Neural cell (in vitro differentiated cells): ENCODE results near the gene MLLT10. TPM values are rescaled to one million over a fixed set of nuclear protein-coding genes. Genes with fewer than 3 reads are reported as not detected.

Source experiments
- H2AFZ ChIP-seq: fragments of 200-600, 300-800 bp; sonication (generic), shearing (Covaris generic); 2 replicates; pipeline ENCODE4 v1.6.0; 2014; ENCODE audit warnings: low read depth, mild to moderate bottlenecking, antibody characterized with exemption, low read length, moderate library complexity
- H3F3A ChIP-seq: fragments of 200-600 bp; shearing (Covaris generic); 2 replicates; pipeline ENCODE4 v1.6.1; 2016; ENCODE audit warnings: mild to moderate bottlenecking, moderate library complexity, mixed read lengths, antibody characterized with exemption, low read length; ENCODE audit not compliant: insufficient read depth, poor library complexity, severe bottlenecking
- H3K27ac ChIP-seq: fragments of 200-600, 300-800 bp; sonication (generic), shearing (Covaris generic); 2 replicates; pipeline ENCODE4 v1.5.1; 2014; ENCODE audit warnings: mild to moderate bottlenecking, low read length, moderate library complexity
- H3K27me3 ChIP-seq: fragments of 300-800, 200-600 bp; sonication (generic), shearing (Covaris generic); 2 replicates; pipeline ENCODE4 v1.6.0; 2014; ENCODE audit warnings: mild to moderate bottlenecking, low read depth, low read length, moderate library complexity; ENCODE audit not compliant: insufficient read depth
- H3K36me3 ChIP-seq: fragments of 300-800, 200-600 bp; sonication (generic), shearing (Covaris generic); 2 replicates; pipeline ENCODE4 v1.5.1; 2014; ENCODE audit warnings: mild to moderate bottlenecking, antibody characterized with exemption, low read length, moderate library complexity; ENCODE audit not compliant: insufficient read depth
- H3K4me2 ChIP-seq: fragments of 300-800, 200-600 bp; sonication (generic), shearing (Covaris generic); 2 replicates; pipeline ENCODE4 v1.6.0; 2014; ENCODE audit warnings: mild to moderate bottlenecking, low read length
- H3K4me3 ChIP-seq: fragments of 300-800, 200-600 bp; sonication (generic), shearing (Covaris generic); 2 replicates; pipeline ENCODE4 v1.5.1; 2014; ENCODE audit warnings: mild to moderate bottlenecking, low read length, moderate library complexity
- H3K79me2 ChIP-seq: fragments of 200-600 bp; shearing (Covaris generic); replicated peaks from 2 replicates; pipeline ENCODE4 v1.6.0; 2014; ENCODE audit warnings: mild to moderate bottlenecking, low read length, moderate library complexity; ENCODE audit not compliant: insufficient read depth
- H3K9ac ChIP-seq: fragments of 300-800, 200-600 bp; sonication (generic), shearing (Covaris generic); 2 replicates; pipeline ENCODE4 v1.6.1; 2016; ENCODE audit warnings: mild to moderate bottlenecking, low read length, mixed read lengths
- H3K9me2 ChIP-seq: fragments of 200-600 bp; shearing (Covaris generic); 2 replicates; pipeline ENCODE4 v1.6.1; 2016; ENCODE audit warnings: mild to moderate bottlenecking, low read length, mixed read lengths; ENCODE audit not compliant: insufficient read depth
- H3K9me3 ChIP-seq: fragments of 200-600, 300-800 bp; sonication (generic), shearing (Covaris generic); 2 replicates; pipeline ENCODE4 v1.6.1; 2016; ENCODE audit warnings: mild to moderate bottlenecking, mixed run types, low read length, moderate library complexity, mixed read lengths
- H4K20me1 ChIP-seq: fragments of 200-600 bp; shearing (Covaris generic); 2 replicates; pipeline ENCODE4 v1.6.1; 2016; ENCODE audit warnings: mild to moderate bottlenecking, mixed run types; ENCODE audit not compliant: insufficient read depth
- EP300 ChIP-seq: fragments of 450-650 bp; conservative IDR thresholded peaks from 2 replicates; pipeline ENCODE4 v1.6.1; 2014; ENCODE audit warnings: antibody characterized with exemption, mild to moderate bottlenecking, moderate library complexity; ENCODE audit not compliant: poor library complexity, severe bottlenecking
- EZH2 ChIP-seq: fragments of 200-600, 300-800 bp; shearing (Covaris generic), sonication (generic); IDR thresholded peaks from 2 replicates; pipeline ENCODE4 v1.6.1; 2014; ENCODE audit warnings: antibody characterized with exemption, low read length, borderline replicate concordance, mild to moderate bottlenecking; ENCODE audit not compliant: insufficient read depth, poor library complexity, severe bottlenecking
- MXI1 ChIP-seq: fragments of 450-650 bp; conservative IDR thresholded peaks from 2 replicates; pipeline ENCODE4 v1.6.1; 2014; ENCODE audit warnings: antibody characterized with exemption, mild to moderate bottlenecking; ENCODE audit not compliant: poor library complexity, severe bottlenecking
- POLR2AphosphoS5 ChIP-seq: IDR thresholded peaks from 2 replicates; pipeline ENCODE4 v1.6.1; 2012
- RAD21 ChIP-seq: fragments of 450-650 bp; conservative IDR thresholded peaks from 2 replicates; pipeline ENCODE4 v1.6.1; 2014; ENCODE audit warnings: antibody characterized with exemption, mild to moderate bottlenecking, moderate library complexity
- REST ChIP-seq: IDR thresholded peaks from 2 replicates; pipeline ENCODE4 v1.6.1; 2012; ENCODE audit warnings: borderline replicate concordance
- SMC3 ChIP-seq: fragments of 450-650 bp; conservative IDR thresholded peaks from 2 replicates; pipeline ENCODE4 v1.6.1; 2014; ENCODE audit warnings: antibody characterized with exemption, mild to moderate bottlenecking, moderate library complexity; ENCODE audit not compliant: poor library complexity
- TAF1 ChIP-seq: IDR thresholded peaks from 2 replicates; pipeline ENCODE4 v1.6.1; 2012; ENCODE audit warnings: low read depth
- polyA plus RNA-seq: library from polyadenylated mRNA; depleted of rRNA; stranded (reverse); fragments of >200 nt; gene quantifications from 2 replicates; pipeline ENCODE4 v1.2.3, GENCODE V29; 2014
- TF ChIP-seq, protein P1 (sequence below): fragments of 450-650 bp; IDR thresholded peaks from 2 replicates; pipeline ENCODE4 v1.5.1; 2014; ENCODE audit warnings: antibody characterized with exemption, mild to moderate bottlenecking, moderate library complexity; ENCODE audit not compliant: poor library complexity, severe bottlenecking

MLLT10 gene
- polyA plus RNA-seq, 1 donor from 2014 or later, result 31.0 TPM

DNA sequence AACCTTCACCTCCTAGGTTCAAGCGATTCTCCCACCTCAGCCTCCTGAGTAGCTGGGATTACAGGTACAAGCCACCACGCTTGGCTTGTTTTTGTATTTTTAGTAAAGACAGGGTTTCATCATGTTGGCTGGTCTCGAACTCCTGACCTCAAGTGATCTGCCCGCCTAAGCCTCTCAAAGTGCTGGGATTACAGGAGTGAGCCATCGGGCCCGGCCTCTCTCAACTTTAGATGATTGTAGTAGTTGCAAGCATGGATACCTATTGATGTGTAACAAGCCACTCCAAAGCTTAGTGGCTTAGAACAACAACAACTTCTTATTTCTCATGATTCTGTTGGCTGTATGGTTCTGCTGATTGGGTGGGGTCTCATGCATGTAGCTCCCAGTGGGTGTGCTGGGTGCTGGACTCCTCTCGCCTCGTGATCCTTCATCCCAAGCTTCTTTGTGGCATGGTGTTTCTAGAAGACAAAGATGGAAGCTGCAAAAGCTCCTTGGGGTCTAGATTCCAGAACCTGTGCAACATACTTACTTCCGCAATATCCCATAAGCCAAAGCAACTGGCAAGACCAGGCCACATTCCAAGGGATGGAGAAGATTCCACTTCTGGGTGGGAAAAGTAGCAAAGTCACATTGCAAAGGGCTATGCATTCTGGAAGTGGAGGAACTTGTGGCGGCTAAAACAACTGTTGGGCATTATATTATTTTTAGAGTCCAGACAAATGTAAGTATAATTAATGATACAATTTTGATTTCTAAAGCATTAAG, 46.4 kb upstream of the MLLT10 start (continued):
- no peak for TF ChIP-seq SMC3
- no peak for TF ChIP-seq EP300

DNA sequence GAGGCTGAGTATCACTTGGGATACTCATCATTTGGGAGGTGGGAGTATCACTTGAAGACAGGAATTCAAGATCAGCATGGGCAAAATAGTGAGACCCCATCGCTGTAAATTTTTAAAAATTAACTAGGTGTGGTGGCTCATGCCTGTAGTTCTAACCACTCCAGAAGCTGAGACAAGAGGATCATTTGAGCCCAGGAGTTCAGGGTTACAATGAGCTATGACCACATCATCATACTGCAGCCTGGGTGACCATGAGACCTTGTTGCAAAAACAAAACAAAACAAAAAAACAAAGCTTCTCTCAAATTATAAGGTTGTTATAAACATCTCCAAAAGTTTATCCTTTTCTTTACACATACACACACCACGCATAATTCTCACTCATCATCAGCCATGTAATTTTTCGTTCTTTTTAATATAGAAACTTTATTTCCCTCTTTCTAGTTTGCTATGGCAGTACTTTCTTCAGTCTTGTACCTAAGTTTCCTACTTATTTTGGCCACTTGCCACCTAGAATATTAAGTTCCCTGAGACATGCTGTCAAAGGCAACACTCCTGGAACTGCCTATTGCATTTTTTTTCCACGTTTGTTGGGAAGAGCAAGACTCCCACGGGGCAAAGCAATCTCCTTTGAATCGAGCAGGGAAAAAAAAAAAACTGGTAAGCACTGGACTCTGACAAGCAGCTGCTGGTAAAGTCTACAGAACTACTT, 45.6 kb upstream of the MLLT10 start:
- Histone ChIP-seq H4K20me1 (no peaks in the 10 kb centered on the region), H3F3A (no peaks in the 10 kb centered on the region), H3K9ac (no peak overlapping the region), H3K4me3 (no peak overlapping the region), H3K79me2 (no peaks in the 10 kb centered on the region), H3K9me2 (no peaks in the 10 kb centered on the region), H3K27me3 (no peaks in the 10 kb centered on the region), H3K27ac (no peak overlapping the region), H3K4me2 (no peak overlapping the region), H3K36me3 (no peaks in the 10 kb centered on the region), H3K9me3 (no peaks in the 10 kb centered on the region), H2AFZ (no peak overlapping the region)
- TF ChIP-seq REST (no peak), TAF1 (no peak), RAD21 (no peak), POLR2AphosphoS5 (no peak), EP300 (no peak), MXI1 (no peak), EZH2 (no peak), SMC3 (no peak)
- TF ChIP-seq, protein P1, sequence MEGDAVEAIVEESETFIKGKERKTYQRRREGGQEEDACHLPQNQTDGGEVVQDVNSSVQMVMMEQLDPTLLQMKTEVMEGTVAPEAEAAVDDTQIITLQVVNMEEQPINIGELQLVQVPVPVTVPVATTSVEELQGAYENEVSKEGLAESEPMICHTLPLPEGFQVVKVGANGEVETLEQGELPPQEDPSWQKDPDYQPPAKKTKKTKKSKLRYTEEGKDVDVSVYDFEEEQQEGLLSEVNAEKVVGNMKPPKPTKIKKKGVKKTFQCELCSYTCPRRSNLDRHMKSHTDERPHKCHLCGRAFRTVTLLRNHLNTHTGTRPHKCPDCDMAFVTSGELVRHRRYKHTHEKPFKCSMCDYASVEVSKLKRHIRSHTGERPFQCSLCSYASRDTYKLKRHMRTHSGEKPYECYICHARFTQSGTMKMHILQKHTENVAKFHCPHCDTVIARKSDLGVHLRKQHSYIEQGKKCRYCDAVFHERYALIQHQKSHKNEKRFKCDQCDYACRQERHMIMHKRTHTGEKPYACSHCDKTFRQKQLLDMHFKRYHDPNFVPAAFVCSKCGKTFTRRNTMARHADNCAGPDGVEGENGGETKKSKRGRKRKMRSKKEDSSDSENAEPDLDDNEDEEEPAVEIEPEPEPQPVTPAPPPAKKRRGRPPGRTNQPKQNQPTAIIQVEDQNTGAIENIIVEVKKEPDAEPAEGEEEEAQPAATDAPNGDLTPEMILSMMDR, result no peak

DNA sequence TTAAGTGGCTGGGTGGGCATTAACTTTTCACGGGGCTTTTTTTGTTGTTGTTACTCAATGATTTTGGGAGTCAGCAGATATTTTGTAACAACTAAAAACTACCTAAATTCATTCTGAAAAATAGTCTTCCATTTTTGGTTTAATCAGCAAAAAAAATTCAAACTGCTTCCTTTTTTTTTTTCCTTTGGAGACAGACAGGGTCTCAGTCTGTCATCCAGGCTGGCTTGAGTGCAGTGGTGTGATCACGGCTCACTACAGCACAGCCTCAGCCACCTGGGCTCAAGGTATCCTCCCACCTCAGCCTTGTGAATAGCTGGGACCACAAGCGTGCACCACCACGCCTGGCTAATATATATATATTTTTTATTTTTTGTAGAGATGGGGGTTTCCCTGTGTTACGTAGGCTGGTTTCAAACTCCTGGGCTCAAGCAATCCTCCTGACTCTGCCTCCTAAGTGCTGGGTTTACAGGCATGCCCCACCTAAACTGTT, 45.0 kb upstream of the MLLT10 start:
- Histone ChIP-seq H3K9ac (no peak overlapping the region), H3K9me3 (no peaks in the 10 kb centered on the region), H3K27me3 (no peaks in the 10 kb centered on the region), H3F3A (no peaks in the 10 kb centered on the region), H4K20me1 (no peaks in the 10 kb centered on the region), H3K4me2 (no peak overlapping the region), H3K36me3 (no peaks in the 10 kb centered on the region), H2AFZ (no peak overlapping the region), H3K4me3 (no peak overlapping the region), H3K27ac (no peak overlapping the region), H3K9me2 (no peaks in the 10 kb centered on the region), H3K79me2 (peaks cover under 1% of the 10 kb centered on the region)
- TF ChIP-seq EZH2 (no peak), SMC3 (no peak), POLR2AphosphoS5 (no peak), REST (no peak), MXI1 (no peak), TAF1 (no peak), EP300 (no peak), RAD21 (no peak)
- TF ChIP-seq, protein P1, result no peak
